Esophagus muscularis mucosa (tissue), 3 donors: ENCODE results near the gene NAALADL1.
A peak's percentile ranks its signal among the peaks of the same experiment; 100 is the strongest.

Experiments
- POLR2A ChIP-seq: fragments of 450-650 bp; IDR thresholded peaks from one replicate; pipeline ENCODE4 v1.6.1; 2017; ENCODE audit warnings: antibody characterized with exemption, moderate library complexity, mild to moderate bottlenecking, low read depth
- POLR2AphosphoS5 ChIP-seq, 2 donors: sonication (generic); formaldehyde crosslinking; IDR thresholded peaks; one replicate each; pipeline ENCODE4 v1.6.1; 2017; ENCODE audit warnings: antibody characterized with exemption in 2 of 2
- TF ChIP-seq, protein P1 (sequence below), 3 experiments: fragments of 200-600 bp in 2 of 3; fragments of 450-650 bp in 1 of 3; sonication (generic) in 2 of 3; IDR thresholded peaks; one replicate each; pipeline ENCODE4 v1.5.1; 2017 to 2019; ENCODE audit warnings: antibody characterized with exemption in 3 of 3, mild to moderate bottlenecking in 2 of 3, moderate library complexity in 1 of 3

DNA sequence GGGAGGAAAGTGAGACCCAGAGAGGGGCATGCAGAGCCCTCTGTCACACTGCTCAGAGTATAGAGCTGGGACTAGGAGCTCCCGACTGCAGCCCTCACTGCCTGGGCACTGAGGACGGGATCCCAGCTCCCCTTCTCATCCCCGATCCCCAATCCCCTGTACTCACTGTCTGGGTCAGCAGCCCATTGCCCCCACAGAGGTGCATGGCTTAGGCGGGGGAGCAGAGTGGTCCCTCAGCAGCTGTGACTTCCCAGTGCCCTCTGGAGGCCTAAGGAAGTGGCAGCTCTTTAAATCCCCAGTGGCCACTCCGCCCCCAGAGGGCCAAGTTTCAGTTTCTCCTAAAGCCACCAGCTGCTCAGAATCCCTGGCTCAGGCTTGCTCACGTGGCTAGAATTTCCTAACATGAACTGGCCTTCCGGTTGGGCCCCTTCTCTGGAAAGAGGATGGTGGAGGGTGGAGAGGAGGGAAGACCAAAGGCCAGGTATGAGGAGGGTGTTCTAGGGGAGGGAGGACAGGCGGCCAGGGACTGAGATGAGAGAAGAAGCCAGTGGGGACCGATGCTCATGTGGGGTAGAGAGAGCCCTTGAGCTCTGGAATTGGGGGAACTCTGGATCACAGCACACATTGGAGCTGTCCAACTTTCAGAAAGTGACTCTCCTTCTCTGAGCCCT is 61.5 kb downstream of the NAALADL1 start, which contains the start of gene BATF2:
- TF ChIP-seq, protein P1, sequence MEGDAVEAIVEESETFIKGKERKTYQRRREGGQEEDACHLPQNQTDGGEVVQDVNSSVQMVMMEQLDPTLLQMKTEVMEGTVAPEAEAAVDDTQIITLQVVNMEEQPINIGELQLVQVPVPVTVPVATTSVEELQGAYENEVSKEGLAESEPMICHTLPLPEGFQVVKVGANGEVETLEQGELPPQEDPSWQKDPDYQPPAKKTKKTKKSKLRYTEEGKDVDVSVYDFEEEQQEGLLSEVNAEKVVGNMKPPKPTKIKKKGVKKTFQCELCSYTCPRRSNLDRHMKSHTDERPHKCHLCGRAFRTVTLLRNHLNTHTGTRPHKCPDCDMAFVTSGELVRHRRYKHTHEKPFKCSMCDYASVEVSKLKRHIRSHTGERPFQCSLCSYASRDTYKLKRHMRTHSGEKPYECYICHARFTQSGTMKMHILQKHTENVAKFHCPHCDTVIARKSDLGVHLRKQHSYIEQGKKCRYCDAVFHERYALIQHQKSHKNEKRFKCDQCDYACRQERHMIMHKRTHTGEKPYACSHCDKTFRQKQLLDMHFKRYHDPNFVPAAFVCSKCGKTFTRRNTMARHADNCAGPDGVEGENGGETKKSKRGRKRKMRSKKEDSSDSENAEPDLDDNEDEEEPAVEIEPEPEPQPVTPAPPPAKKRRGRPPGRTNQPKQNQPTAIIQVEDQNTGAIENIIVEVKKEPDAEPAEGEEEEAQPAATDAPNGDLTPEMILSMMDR (IDR thresholded peaks at IDR 0.05), result peak; percentile 30 to 54 (median 52)
- TF ChIP-seq POLR2AphosphoS5 (IDR thresholded peaks at IDR 0.05) (peak; percentile 72 to 73), POLR2A (no peak)
